ENCODE data around the gene HTR3D.

HTR3D gene

DNA sequence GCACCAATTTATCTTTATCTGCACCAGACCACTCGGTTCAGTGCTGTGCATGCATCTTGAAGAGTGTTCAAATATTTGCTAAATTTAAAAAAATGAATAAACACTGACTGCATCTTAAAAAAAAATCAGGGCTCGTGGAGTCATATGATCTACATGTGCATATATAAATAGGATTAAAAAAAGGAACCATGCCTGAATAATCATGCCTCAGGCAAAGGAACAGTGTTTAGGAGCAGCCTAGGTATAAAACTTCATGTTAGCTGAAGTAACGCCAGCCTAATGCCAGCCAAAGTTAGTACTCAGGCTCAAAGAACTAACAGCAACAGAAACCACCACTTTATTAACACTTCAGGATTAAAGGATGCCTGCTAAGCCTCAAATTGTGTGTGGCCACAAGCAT, 23.4 kb upstream of the HTR3D start:
- no peak overlapping the region for H3K4me3 ChIP-seq (ENCODE audit: low read depth, low read length, poor library complexity, severe bottlenecking)
- no peak overlapping the region for H3K9ac ChIP-seq (ENCODE audit: low read length)
- H3K27me3 ChIP-seq (ENCODE audit: insufficient read depth, low read length) = no peaks in the 10 kb centered on the region
- H4K20me1 ChIP-seq (ENCODE audit: insufficient read depth, low read length) = no peaks in the 10 kb centered on the region
- peak overlapping the region; percentile 3; the same call in 1 of the 2 replicates for H3K4me2 ChIP-seq (ENCODE audit: low read length)
- H3K36me3 ChIP-seq (ENCODE audit: insufficient read depth, low read length) = peaks cover 37% of the 10 kb centered on the region
- H3K9me3 ChIP-seq (ENCODE audit: low read length) = no peaks in the 10 kb centered on the region
- H3K9me2 ChIP-seq (ENCODE audit: low read depth, low read length) = no peaks in the 10 kb centered on the region
- TF ChIP-seq EZH2 (IDR thresholded peaks at IDR 0.05; ENCODE audit: borderline replicate concordance, low read length) = no peak
- TF ChIP-seq, protein P1, sequence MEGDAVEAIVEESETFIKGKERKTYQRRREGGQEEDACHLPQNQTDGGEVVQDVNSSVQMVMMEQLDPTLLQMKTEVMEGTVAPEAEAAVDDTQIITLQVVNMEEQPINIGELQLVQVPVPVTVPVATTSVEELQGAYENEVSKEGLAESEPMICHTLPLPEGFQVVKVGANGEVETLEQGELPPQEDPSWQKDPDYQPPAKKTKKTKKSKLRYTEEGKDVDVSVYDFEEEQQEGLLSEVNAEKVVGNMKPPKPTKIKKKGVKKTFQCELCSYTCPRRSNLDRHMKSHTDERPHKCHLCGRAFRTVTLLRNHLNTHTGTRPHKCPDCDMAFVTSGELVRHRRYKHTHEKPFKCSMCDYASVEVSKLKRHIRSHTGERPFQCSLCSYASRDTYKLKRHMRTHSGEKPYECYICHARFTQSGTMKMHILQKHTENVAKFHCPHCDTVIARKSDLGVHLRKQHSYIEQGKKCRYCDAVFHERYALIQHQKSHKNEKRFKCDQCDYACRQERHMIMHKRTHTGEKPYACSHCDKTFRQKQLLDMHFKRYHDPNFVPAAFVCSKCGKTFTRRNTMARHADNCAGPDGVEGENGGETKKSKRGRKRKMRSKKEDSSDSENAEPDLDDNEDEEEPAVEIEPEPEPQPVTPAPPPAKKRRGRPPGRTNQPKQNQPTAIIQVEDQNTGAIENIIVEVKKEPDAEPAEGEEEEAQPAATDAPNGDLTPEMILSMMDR (IDR thresholded peaks at IDR 0.05; ENCODE audit: low read length) = no peak
- peaks cover 40% of the 10 kb centered on the region for H3K4me1 ChIP-seq (ENCODE audit: insufficient read depth, low read length, severe bottlenecking)
- H3K27ac ChIP-seq (ENCODE audit: low read depth, low read length, poor library complexity, severe bottlenecking) = peak overlapping the region; percentile 85
- H2AFZ ChIP-seq (ENCODE audit: low read length) = no peak overlapping the region
- no peaks in the 10 kb centered on the region for H3K79me2 ChIP-seq (ENCODE audit: insufficient read depth, low read length)
- H3F3A ChIP-seq (ENCODE audit: insufficient read depth, low read length) = no peaks in the 10 kb centered on the region

DNA sequence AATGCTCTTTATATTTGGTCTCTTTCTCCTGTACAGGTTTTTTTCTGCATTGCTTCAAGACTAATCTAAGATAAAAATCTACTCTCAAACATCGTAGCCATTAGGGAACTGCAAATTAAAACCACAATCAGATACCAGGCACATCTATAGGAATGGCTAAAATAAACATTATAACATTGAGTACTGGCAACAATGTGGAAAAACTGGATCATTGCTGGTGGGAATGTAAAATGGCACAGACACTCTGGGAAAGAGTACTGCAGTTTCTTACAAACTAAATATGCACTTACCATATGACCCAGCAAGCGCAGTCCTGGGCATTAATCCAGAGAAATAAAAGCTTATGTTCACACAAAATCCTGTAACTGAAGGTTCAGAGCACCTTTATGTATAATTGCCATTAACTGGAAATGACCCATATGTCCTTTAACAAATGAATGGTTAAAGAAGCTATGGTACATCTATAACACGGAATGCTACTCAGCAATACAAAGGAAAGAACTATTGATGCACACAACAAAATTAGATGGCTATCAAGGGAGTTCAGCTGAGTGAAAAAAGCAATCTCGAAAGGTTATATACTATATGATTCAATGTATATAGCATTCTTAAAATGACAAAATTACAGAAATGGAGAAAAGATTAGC, 20.2 kb upstream of the HTR3D start:
- Histone ChIP-seq H3K27ac (ENCODE audit: low read depth, low read length, poor library complexity, severe bottlenecking) (no peak overlapping the region), H3K36me3 (ENCODE audit: insufficient read depth, low read length) (peaks cover 46% of the 10 kb centered on the region), H3K79me2 (ENCODE audit: insufficient read depth, low read length) (no peaks in the 10 kb centered on the region)

DNA sequence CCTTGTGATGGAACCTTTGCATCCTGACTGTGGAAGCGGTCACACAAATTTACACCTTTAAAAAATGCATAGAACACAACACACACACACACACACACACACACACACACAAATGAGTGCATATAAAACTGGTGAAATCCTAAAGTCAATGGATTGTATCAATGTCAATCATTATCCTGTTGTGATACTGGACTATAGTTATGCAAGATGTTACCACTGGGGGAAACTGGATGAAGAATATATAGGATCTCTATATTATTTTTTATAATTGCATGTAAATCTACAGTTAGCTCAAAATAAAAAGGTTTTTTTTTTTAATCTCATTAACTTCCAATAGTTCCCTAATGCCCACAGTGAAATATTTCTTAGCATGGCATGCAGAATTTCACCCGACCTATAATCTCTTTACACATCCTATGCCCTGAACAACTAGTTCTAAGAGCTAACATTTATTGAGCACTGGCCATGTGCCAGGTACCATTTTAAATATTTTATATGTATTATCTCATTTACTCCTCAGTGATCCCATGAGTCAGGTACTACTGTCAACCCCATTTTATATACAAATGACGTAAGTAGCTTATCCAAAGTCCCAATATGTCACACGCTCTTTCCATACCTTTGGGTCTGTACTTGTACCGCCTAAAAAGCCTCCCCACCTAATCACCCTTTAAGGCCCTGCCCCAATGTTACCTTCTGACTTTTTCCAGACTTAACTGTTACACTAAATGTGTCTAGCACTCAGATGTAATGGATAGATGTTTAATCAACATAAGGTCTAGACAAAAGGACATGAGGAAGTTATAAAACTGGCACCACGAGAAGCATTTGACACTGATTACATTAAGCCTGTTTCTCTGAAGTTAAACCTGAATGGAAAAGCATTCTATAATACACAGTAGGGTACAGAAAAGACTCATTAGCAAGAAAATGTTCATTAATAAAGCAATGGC, 19.3 kb upstream of the HTR3D start:
- no peaks in the 10 kb centered on the region for H3K9me3 ChIP-seq (ENCODE audit: low read length)
- H3K4me2 ChIP-seq (ENCODE audit: low read length) = no peak overlapping the region
- no peaks in the 10 kb centered on the region for H3F3A ChIP-seq (ENCODE audit: insufficient read depth, low read length)
- no peak overlapping the region for H3K27ac ChIP-seq (ENCODE audit: low read depth, low read length, poor library complexity, severe bottlenecking)
- peaks cover 40% of the 10 kb centered on the region for H3K4me1 ChIP-seq (ENCODE audit: insufficient read depth, low read length, severe bottlenecking)
- H3K9ac ChIP-seq (ENCODE audit: low read length) = no peak overlapping the region
- no peak overlapping the region for H2AFZ ChIP-seq (ENCODE audit: low read length)
- no peak for TF ChIP-seq EZH2 (IDR thresholded peaks at IDR 0.05; ENCODE audit: borderline replicate concordance, low read length)
- TF ChIP-seq, protein P1 (IDR thresholded peaks at IDR 0.05; ENCODE audit: low read length) = no peak
- no peaks in the 10 kb centered on the region for H3K79me2 ChIP-seq (ENCODE audit: insufficient read depth, low read length)
- no peaks in the 10 kb centered on the region for H3K9me2 ChIP-seq (ENCODE audit: low read depth, low read length)
- H3K4me3 ChIP-seq (ENCODE audit: low read depth, low read length, poor library complexity, severe bottlenecking) = no peak overlapping the region
- H3K36me3 ChIP-seq (ENCODE audit: insufficient read depth, low read length) = peaks cover 46% of the 10 kb centered on the region
- H3K27me3 ChIP-seq (ENCODE audit: insufficient read depth, low read length) = no peaks in the 10 kb centered on the region
- no peaks in the 10 kb centered on the region for H4K20me1 ChIP-seq (ENCODE audit: insufficient read depth, low read length)

More for the DNA sequence above, 20.2 kb upstream of the HTR3D start:
- H2AFZ ChIP-seq (ENCODE audit: low read length) = no peak overlapping the region
- no peak overlapping the region for H3K4me3 ChIP-seq (ENCODE audit: low read depth, low read length, poor library complexity, severe bottlenecking)
- no peaks in the 10 kb centered on the region for H3K27me3 ChIP-seq (ENCODE audit: insufficient read depth, low read length)
- TF ChIP-seq, protein P1 (IDR thresholded peaks at IDR 0.05; ENCODE audit: low read length) = no peak
- TF ChIP-seq EZH2 (IDR thresholded peaks at IDR 0.05; ENCODE audit: borderline replicate concordance, low read length) = no peak
- no peaks in the 10 kb centered on the region for H3F3A ChIP-seq (ENCODE audit: insufficient read depth, low read length)
- peaks cover 40% of the 10 kb centered on the region for H3K4me1 ChIP-seq (ENCODE audit: insufficient read depth, low read length, severe bottlenecking)
- no peak overlapping the region for H3K4me2 ChIP-seq (ENCODE audit: low read length)
- no peaks in the 10 kb centered on the region for H3K9me2 ChIP-seq (ENCODE audit: low read depth, low read length)
- no peak overlapping the region for H3K9ac ChIP-seq (ENCODE audit: low read length)
- no peaks in the 10 kb centered on the region for H3K9me3 ChIP-seq (ENCODE audit: low read length)
- H4K20me1 ChIP-seq (ENCODE audit: insufficient read depth, low read length) = no peaks in the 10 kb centered on the region

Measured in OCI-LY1 (cell line).